ENCODE measurements around the gene IL26.
"Not testable (repeated sequence)": the region's sequence is repeated elsewhere in the genome, so short reads cannot be mapped to it uniquely, and the experiment has no call there.

The IL26 gene

DNA sequence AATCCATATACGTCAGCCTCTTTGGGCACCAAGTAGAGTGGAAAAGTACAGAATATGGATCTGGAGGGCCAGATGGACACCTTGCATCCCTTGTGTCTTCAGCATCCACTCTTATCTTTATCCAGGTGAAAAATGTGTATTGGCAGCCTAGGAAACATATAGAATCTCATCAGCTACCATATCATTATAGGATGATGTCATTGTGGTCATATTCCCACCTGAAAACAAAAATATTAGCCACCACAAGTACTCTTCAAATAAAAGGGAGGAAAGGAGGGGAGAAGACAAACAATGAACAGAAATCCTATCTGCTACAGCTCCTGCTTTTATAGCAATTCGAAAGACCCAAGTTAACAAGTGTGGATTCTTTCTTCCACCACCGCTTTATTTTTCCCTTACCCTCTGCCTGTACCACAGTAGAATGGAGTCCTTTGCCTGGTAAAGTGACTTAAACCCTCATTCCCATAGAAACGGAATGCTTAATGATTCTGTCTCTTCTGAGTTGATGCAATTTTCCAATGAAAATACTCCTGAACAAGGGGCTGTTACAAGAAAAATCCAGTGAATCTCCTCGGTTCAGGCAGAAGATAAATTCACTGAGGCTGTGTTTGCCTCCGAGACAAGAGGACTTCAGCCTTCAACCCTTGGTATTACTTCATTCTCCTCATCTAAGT lies 13.8 kb upstream of the IL26 start:
- DNase-seq, result no peak

DNA sequence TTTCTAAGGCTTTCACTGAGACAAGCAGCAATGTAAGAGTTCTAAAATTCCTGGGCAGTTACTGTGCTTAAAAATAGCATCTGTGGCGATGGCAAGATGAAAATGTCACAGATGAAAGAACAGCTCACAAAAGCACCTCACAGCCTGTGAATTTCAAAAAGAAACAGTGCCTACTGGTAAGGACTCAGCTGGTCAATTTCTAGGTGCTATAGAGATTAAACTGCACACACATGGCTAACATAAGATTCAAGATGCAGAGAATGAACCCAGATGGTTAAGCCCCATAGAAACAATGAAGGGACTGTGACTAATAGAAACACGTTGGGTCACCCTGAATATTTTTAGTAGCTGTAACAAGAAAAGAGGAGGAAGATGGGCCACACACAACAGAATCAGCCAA lies 12.0 kb upstream of the IL26 start:
- no peak for DNase-seq

GRCh38 chr12:68237078-68237477 lies 11.5 kb upstream of the IL26 start:
- DNase-seq, result peak; percentile 86

- DNase-seq, result peak; percentile 91
Observed at GRCh38 chr12:68236421-68237059, 10.9 kb upstream of the IL26 start.

DNA sequence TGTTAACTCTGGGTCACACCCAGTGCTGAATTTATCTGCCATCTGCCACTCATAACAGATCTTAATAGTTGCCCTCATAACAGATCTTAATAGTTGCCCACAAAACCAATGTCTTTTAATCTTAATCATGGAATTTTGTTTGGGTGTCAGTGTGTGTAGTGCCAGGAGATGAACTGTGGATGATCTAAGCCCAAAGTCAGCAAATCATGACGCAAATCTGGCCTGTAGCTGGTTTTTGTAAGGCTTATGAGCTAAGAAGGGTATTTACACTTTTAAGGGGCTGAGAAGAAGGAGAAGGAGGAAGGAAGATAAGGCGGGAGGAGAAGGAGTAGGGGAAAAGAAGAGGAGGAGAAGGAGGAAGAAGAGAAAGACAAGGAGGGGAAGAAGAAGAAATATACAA lies 10.0 kb upstream of the IL26 start:
- no peak for DNase-seq

GRCh38 chr12:68234140-68234539 lies 8.5 kb upstream of the IL26 start:
- no peak for DNase-seq

GRCh38 chr12:68233498-68233897 lies 7.9 kb upstream of the IL26 start:
- DNase-seq, result no peak

DNA sequence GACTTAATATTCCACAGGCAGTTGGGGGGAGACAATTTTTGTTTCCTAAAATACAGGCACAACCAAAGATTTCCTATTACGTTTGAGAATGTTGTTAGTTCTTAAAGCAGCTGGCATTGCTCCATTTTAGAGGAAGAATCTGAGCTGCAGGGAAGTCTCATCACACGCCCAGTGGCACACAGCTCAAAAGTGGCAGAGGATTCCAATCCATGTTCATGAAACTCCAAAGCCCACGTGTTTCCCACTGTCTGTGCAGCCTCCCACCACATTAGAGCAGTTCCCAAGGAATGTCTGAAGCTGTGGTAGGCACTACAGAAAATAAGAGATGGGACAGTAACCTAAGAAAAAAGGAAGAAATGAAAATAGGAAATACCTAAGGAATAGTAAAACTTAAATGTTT lies 6.1 kb upstream of the IL26 start:
- no peak for DNase-seq

GRCh38 chr12:68231229-68231628 lies 5.6 kb upstream of the IL26 start:
- DNase-seq, result no peak

DNA sequence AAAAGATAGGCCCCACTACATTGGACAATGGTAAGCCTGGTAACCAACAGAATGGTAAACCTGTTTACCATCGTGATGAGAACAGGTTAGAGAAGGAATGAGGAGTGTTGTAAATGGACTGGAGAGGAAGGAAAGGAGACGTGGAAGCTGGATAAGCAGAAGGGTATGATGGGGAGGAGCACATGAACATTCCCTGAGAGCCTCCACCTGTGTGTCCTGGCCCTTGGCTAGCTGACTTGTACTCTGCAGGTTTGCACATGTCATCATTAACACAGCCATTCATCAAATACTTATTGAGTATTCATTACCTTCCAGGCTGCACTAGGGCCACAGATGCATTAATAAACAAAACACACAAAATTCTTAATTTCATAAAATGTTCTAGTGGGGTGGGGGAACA lies 4.3 kb upstream of the IL26 start:
- no peak for DNase-seq

DNA sequence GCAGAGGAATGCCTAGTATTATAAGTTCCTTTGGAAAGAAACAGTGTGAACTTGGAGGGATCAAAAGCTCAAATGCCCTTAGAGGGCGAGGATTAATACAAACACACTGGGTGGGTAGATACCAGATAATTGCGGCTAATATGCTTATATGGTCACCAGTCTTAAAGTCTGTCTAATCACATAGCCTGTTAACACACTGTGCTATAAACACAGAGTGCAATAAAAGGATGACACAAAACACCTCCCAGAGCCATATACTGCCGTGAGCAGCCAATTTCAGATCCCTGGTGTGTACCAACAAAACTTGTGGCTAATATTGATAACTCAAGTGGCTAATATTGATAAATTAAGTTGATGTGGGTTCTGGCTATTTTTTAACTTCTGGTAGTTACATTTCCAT lies 1.7 kb upstream of the IL26 start:
- DNase-seq, result no peak

- no peak for DNase-seq
Observed at GRCh38 chr12:68224613-68225285, 861 bp downstream of the IL26 start.

DNA sequence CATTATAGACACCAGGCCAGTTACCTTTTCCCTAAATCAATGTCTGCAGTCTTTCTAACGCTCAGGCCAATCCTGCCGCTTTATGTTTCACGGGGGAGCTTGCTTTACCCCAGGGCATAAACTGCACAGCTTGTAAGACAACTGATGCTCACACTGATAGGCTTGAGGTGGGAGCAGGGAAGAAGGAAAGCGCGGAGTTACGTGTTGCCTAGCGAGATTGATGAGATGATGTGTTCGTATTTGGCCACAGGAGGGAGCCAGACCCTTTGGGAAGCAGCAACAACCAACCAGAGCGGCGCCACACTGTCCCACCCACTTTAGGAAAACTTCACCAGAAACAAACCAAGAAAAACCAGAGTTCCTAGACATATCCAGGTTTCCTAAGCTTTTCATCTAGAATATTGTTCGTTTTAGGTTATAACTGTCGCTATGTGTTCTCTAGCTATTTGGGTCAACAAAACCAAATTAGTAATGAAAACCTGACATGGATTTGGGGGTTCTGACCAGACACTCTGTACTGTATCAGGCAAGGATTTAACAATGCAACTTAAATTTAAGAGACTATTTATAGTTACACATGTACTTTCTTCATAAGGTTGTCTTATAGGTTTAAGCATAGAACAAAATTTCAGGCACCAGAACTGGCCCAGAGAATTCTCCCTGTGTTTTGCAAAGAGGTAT lies 2.4 kb downstream of the IL26 start:
- DNase-seq, result peak; percentile 90

DNA sequence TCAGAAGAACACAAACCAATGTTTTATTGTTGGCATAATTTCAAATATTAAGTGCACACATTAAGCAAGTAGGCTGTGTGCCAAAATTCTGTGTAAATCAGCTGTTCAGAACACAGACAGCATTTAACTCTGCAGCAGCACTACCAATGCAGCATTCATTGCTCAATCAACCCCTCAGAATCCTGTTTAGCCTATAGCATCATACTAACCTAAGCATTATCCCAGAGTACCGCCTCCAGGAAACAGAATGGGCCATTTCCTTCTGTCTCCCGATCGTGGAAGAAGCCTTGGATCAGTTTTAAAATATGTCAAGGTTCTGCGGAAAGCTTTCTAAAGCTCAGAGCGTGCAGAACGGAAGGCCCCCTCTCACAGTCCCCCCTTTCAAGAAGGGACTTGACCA lies 3.3 kb downstream of the IL26 start:
- DNase-seq, result no peak

- no peak for DNase-seq
Observed at GRCh38 chr12:68221497-68221896, 4.1 kb downstream of the IL26 start.

- no peak for DNase-seq
Observed at GRCh38 chr12:68210875-68211274, 14.7 kb downstream of the IL26 start.

DNA sequence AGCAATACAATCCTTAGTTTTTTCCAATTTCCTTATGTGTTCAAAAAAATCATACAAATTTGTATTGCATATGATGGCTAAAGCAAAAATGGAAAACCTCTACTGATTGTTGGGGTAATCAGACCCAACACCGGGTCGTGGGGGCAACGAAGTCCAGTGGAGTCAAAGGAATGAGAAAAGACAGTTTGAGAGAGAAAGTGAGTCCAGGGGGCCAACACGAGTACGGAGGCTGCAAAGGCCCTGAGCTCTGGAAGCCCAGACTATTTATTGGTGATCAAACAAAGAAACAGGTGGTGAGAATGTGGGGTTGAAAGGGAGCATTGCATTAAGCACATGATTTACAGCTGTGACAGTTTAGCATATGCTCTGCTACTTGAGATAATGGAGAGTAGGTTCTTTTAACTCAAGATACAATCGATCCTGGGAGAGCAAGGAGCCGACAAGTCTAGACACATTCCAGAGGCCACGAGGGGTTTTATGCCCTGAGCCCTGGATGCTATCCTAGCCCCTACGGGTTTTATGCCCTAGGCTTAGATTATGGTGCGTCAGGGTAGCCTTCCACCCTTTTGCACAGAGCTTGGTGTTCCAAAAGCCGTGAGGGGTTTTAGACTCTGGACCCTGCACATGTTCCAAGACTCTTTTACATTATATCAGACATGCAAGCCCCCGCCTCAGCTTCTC lies 16.4 kb downstream of the IL26 start:
- not testable (repeated sequence) for DNase-seq

- no peak for DNase-seq
Observed at GRCh38 chr12:68207276-68207675, 18.3 kb downstream of the IL26 start.

- no peak for DNase-seq
Observed at GRCh38 chr12:68206446-68206845, 19.2 kb downstream of the IL26 start.

DNA sequence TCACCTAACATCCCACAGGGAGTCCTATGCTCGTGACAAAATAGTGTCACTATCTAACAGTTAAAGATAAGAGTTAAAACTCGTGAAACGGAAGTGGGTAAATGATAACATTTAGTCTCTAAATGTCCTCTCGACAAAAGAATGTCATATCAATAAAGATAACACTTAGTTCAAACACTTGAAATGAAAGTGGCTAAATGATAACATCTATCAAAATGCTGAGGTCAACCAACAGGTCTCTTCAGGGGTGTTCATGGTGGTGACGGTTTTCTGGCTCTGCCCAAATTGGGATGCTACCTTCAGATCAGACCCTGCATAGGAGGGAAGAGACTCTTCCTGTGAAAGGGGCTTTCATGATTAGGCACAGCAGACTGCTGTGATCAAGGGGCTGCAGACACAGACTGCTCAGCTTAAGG lies 22.1 kb downstream of the IL26 start:
- DNase-seq, result peak; percentile 6

- peak; percentile 24 for DNase-seq
Observed at GRCh38 chr12:68200854-68201253, 24.8 kb downstream of the IL26 start.

GRCh38 chr12:68199127-68199526 lies 26.5 kb downstream of the IL26 start:
- no peak for DNase-seq

GRCh38 chr12:68198507-68199086 lies 27.0 kb downstream of the IL26 start:
- no peak for DNase-seq

Measured in OCI-M1 (cell line).